RCC 7860 (cell line): Measurements from ENCODE around the gene BACH1.
A peak's percentile ranks its signal among the peaks of the same experiment; 100 is the strongest.

Experiments
- DNase-seq: peaks from one replicate; pipeline ENCODE4 v3.0.0-alpha.2; 2015; ENCODE audit warnings: low spot score
- FAIRE-seq: peaks from 2 replicates; lab custom pipeline; 2012; peaks lifted over from hg19 to GRCh38; lab: Jason Lieb, UNC

Gene BACH1

DNA sequence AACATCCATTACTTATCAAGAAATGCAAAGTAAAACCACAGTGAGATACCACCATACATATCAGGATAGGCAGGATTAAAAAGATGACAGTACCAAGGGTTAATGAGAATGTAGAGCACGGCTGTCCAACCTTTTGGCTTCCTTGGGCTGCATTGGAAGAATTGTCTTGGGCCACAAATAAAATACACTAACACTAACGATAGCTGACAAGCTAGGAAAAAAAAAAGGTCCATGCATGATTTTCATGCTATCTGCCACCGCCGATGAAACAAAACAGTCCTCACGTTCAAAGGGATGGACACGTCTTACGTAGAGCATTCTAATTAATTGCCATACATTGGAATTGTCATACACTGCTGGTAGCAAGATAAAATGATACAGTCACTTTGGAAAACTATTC lies 14.3 kb downstream of the BACH1 start:
- no peak for FAIRE-seq

DNA sequence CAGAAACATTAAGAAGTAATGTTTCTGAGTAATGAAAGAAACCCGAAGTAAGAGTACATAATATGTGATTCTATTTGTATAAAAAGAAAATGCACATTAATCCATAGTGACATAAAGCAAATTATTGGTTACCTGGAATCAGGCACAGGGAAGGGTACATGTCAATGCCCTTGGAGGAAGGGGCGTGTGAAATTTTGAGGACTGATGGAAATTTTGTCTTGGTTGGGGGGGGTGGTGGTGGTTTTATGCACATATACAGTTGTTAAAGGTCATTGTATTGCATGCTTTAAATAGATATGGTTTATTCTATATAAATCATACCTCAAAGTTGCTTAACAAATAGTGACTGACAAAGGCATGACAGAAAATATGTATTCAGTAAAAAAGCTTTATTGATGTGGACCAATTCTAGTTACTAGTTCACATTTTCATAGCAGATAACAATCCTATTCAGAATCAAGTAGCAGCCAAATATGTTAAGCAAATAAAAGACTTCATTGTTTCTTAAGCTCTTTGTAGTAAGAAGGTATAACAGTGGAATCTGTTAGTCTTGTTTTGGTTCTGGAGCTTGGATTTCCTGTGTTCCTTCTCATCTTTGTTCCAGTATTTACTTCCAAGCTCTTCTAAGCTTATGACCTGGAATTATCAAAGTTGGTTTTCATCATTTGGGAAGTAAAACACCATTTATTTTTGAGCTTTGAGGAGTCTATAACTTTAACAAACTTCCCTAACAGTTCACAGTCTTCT lies 15.1 kb downstream of the BACH1 start:
- DNase-seq (no peak), FAIRE-seq (no peak)

More for the DNA sequence above, 14.3 kb downstream of the BACH1 start:
- DNase-seq, result no peak

DNA sequence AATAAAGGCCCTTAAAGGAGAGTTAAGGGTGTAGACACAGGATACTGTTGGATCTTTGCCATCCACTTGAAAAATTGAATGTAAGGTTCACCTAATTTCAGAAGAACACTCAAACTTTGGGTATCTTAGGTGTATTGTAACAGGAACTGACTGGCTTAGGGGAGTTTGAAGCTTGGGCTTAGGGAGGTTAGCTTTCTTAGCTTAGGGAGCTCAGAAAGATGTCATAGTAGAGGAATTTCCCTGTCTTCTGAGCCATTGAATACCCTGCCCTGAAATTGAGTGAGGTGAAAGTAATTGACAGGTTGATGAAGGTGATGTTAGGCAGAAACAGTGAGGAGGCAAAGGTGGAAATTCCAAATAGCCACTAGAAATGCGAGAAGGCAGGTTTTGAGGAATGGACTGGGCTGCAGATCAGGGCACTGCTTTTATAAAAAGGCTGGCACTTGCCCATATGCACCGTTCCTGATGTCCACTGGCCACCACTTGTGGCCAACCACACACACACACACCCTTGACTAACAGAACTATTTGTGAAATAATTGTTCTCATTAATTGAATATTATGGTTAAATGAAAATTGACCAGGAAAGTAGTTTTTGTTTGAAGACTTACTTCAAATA lies 16.5 kb downstream of the BACH1 start:
- FAIRE-seq, result no peak
- no peak for DNase-seq

DNA sequence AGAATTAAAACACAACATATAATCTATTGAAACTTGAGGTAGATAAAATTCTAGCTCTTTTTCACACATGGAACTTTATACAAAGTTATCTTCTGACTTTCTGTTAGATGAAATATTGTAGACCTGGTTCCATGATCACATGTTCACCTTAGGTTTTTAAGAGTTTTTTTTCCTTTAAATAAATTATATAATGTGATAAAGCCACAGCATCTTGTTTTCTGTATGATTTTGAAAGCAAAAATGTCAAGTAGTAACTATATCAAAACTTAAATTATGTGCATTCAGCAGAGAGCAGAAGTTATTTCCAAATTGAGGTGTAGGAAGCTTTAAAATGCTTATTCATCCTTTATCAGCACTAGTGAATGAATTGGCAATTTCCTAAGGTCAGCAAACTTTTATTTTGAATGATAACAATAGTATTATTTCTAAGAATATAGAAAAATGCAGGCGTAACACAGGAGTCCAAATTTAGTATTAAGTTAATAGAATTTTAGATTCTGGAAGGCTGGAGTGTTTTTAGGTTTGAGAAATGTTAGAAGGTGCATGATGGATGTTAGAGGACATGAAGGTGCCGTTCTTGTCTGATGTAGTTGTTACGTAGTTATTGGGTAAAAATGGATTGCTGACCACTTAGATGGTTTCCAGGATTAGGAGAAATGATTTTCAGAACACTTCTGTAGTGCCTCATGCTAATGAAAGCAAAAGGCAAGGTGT lies 17.5 kb downstream of the BACH1 start:
- DNase-seq, result no peak
- FAIRE-seq, result no peak

DNA sequence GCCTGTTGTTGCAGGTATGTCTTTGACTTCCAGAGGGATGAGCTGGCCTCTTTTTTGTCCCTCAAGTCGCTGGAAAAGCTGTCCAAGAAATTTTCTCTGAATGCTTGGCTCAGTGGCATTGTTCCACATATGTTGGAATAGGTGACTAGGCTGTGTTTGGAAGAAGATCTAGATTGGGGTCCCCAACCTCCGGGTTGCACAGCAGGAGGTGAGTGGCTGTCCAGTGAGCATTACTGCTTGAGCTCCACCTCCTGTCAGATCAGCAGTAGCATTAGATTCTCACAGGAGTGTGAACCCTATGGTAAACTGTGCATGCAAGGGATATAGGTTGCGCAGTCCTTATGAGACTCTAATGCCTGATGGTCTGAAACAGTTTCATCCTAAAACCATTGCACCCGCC lies 18.1 kb downstream of the BACH1 start:
- FAIRE-seq, result no peak
- DNase-seq, result no peak

DNA sequence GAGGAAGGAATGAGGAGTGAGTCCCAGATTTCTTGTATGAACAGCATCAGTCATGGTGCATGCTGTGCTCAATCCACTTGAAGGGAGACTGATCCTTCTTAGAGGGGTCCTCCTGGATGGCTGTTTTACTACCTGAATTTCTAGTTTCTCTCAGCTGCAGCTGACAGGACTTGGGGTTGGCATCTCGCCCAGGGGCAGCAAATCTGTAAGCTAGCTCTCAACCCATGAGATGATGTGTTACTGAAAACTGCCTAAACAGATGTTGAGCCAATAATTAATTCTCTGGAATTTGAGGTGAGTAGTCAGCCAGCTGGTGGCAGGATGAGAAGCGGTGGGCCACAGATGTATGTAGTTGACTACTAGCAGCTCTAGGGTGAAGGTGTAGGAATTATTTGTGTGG lies 19.6 kb downstream of the BACH1 start:
- FAIRE-seq, result no peak
- DNase-seq, result no peak

DNA sequence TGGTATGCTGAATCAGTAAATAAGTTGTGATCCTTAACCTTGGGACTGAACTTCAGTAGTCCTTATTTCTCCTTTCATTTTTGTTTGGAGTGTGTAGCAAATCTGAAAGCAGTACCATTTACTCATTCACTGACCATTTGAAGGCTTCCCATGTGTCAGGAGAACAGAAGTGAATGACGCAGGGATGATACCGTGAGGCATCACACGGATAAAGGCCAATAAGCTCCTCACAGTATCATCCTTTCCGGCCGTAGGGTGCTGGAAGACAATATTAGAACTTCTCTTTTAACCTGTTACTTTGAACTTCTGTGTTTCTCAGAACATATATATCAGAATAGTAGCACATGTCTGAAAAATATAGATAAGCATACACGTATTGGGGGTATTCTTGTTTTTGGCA lies 21.3 kb downstream of the BACH1 start:
- FAIRE-seq (no peak), DNase-seq (no peak)

DNA sequence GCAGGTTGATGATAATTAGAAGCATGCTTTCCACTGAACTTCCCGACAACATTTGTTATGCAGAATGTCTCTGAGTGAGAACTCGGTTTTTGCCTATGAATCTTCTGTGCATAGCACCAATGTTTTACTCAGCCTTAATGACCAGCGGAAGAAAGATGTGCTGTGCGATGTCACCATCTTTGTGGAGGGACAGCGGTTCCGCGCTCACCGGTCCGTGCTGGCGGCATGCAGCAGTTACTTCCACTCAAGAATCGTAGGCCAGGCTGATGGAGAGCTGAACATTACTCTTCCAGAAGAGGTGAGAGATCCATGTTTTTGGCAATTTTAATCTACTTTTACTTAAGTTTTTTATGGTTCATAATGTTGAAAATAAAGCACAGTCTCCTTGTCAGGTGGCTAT lies 22.5 kb downstream of the BACH1 start:
- FAIRE-seq, result no peak

DNA sequence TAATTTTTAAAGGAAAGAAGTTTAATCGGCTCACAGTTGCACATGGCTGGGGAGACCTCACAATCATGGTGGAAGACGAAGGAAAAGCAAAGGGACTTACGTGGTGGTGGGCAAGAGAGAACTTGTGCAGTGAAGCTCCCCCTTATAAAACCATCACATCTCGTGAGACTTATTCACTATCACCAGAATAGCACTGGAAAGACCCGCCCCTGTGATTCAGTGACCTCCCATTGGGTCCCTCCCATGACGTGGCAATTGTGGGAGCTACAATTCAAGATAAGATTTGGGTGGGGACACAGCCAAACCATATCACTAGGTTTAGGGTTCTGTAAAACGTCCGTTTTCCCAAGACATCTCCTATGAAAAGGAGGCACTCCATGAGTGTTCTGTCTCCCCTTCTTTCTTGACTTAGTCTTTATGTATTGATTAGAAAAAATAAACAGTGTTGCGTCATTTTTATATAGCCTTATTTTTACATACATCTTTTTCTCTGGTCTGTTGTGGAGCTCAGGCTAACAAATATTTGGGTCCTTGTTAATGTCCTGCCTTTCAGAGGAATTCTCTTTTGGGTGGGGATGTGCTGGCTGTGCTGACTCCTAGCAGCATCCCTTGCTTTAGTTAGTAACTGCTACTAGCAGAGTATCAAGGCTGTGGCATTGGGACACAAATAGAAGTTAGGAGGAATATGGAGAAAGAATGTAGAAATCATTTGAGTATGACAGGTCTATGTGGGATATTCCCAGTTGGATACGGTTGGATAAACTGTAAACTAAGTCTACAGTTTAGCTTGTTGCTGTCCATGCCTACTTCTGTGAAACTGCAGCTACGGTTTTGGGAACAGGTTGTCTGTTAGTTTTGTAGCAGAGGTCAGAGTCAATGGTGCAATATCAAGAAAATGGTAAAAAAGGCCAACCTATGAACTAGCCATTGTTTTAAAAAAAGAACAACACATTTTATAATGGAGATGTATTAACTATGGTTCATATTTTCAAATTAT lies 23.5 kb downstream of the BACH1 start:
- DNase-seq (peak; percentile 13), FAIRE-seq (no peak)

More for the DNA sequence above, 22.5 kb downstream of the BACH1 start:
- DNase-seq, result no peak

DNA sequence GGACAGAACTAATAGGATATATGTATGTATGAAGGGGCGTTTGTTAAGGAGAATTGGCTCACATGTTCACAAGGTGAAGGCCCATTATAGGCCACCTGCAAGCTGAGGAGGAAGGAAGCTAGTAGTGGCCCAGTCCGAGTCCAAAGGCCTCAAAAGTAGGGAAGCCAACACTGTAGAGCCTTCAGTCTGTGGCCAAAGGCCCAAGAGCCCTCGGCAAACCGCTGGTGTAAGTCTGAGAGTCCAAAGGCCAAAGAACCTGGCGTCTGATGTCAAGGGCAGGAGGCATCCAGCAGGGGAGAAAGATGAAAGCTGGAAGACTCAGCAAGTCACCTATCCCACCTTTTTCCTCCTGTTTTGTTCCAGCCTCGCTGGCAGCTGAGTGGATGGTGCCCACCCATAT lies 24.5 kb downstream of the BACH1 start:
- FAIRE-seq (no peak), DNase-seq (no peak)

DNA sequence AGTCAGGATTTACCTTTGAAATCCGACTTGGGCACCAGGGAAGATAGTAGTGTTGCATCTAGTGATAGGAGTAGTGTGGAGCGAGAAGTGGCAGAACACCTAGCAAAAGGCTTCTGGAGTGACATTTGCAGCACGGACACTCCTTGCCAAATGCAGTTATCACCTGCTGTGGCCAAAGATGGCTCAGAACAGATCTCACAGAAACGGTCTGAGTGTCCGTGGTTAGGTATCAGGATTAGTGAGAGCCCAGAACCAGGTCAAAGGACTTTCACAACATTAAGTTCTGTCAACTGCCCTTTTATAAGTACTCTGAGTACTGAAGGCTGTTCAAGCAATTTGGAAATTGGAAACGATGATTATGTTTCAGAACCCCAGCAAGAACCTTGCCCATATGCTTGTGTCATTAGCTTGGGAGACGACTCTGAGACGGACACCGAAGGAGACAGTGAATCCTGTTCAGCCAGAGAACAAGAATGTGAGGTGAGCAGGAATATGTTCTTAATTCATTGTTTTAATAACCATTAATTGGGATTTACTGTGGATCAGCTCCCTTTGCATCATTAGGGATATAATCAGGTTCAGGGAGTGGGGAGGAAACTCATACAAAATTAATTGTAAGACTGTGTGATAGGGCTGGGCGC lies 28.3 kb downstream of the BACH1 start:
- no peak for FAIRE-seq
- no peak for DNase-seq

DNA sequence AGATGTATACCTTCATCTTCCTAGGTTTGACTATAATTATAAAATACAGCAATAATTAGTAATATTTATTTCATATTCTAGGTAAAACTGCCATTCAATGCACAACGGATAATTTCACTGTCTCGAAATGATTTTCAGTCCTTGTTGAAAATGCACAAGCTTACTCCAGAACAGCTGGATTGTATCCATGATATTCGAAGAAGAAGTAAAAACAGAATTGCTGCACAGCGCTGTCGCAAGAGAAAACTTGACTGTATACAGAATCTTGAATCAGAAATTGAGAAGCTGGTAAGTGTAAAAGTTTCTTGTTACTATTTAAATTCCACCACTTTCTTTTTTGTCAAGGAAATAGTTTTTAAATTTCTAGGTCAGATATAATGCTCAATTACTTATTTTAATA lies 30.7 kb downstream of the BACH1 start:
- DNase-seq, result no peak
- FAIRE-seq, result no peak

DNA sequence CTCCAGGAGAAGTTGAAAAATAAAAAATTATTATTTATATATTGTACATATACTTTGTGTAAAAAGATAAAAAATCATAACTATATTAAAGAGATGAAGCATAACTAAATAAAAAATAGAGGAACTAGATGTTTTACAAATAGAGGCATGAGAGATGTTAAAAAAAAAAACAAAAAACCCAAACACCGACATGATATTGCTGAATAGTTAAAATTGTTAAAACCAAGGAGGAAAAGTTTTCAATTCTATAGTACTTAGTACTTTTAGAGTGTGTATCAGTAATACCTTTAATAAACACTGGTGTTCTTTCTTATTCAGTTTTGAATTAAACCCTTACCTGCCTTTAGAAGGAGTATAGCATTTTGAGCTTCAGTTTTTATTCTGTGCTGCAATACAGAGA lies 32.1 kb downstream of the BACH1 start:
- FAIRE-seq (no peak), DNase-seq (no peak)

DNA sequence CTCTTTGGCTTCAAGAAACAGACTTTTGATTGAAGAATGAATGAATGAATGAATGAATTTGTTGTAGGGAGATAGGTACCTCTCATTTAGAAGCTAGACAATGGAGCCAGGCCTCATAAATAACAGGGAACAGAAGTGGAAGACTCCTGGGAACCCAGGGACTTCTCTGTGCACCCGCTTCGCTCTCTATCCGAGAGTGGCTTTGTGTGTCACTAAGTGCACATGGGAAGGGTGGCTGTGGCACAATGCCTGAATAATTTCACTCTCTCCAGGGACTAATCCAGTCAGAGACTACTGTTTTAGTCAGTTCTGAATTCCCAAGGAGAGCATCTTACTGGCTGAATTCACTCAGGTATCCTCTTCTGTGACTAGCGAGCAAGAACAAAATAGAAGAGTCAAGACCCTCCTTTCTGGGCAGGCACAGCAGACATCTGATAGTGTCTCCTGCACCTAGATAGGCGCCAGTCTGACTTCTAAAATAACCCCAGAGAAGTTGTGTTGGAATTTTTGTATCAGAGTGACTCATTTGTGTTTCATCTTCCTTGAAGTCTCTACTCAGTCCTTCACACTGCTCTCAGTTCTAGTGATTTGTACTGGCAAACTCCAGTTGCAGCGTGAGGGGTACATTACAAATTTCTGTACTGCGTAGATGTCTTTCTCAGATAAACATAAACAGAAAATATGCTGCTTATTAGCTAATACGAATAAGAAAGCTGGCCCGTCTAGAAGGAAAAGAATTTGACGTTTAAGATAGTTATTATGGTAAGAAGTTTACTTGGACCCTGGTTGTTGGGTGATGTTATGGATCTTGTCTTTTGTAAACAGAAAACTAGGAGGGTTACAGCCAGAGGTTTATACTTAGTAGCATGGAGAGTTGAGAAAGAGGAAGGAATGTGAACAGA lies 34.0 kb downstream of the BACH1 start:
- DNase-seq (peak; percentile 82), FAIRE-seq (peak; percentile 87)

DNA sequence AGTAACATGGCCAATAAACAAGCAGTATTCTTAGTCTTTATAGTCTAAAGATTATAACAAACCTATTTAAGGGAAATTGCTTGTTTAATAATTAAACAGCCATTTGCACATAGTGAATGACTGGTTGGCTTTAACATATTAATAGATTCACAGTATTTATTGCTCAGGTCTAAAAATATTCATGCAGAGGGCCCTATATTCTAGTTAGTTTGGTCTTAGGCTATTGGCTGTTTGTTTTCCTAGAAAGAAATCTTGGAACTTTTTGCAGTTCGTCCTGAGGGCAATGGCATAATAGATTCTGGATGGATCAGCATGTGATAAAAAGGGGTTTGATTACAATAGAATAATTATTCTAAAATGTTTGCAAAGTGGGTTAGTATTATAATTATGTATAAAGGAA lies 34.7 kb downstream of the BACH1 start:
- peak; percentile 42 for FAIRE-seq

DNA sequence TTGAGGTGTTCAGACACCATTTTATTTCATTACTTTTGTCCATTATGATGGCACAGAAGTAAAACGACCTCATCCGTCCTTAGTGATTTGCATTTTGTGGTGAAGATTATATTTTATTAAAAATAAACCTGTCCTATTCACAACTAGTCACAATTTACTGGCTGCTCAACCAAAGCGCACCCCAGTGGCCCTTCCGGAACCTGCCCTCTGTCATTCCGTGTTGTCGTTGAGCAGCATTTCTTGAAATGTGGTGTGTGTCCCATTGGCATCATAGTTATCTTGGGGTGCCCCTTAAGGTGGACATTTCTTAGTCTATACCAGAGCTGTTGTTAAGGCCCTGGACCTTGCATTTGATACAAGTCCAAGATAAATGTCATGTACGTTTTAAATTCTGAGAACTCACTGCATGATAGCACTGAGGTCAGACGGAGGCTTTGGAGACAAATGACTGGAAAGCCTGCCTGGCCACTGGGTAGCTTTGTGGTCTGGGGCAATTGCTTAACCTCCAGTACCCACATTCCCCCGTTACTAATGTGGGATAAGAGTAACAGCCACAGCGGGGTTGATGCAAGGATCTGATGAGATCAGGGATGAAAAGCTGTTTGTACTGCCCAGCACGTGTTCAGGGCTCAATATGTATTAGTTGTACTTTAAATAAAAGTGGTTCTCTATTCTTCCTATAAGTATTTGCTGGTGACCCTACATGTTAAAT lies 36.2 kb downstream of the BACH1 start:
- peak; percentile 89 for FAIRE-seq
- peak; percentile 76 for DNase-seq

More for the DNA sequence above, 34.7 kb downstream of the BACH1 start:
- DNase-seq, result no peak

DNA sequence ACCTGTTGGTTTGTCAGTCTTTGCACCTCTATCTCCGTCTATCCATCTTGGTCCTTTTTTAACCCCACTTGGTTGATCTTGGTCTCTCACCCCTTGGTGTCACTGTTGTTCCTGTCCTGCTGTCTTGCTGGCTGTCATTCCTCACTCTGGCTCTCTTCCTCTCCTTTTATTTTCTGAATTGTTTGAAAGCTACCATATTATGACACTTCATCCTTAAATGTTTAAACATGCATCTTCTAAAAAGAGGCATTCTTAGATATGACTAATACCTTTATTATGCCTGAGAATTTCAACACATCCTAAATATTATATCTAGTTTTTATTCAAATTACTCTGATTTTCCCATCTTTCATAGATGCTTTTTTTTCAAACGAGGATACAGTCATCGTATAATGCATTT lies 37.0 kb downstream of the BACH1 start:
- FAIRE-seq, result peak; percentile 53

DNA sequence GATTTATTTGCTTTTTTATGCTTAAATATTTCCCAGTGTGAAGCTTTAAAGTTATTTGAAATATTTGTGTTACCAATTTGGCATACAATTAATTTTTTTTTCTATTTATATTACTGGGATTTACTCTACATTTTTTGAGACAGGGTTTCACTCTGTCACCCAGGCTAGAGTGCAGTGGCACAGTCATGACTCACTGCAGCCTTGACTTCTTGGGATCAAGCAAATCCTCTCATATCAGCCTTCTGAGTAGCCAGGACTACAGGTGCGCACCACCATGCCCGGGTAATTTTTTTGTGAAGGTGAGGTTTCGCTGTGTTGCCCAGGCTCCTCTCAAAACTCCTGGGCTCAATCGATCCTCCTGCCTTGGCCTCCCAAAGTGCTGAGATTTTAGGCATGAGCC lies 39.5 kb downstream of the BACH1 start:
- FAIRE-seq (no peak), DNase-seq (no peak)

More for the DNA sequence above, 37.0 kb downstream of the BACH1 start:
- DNase-seq, result no peak

DNA sequence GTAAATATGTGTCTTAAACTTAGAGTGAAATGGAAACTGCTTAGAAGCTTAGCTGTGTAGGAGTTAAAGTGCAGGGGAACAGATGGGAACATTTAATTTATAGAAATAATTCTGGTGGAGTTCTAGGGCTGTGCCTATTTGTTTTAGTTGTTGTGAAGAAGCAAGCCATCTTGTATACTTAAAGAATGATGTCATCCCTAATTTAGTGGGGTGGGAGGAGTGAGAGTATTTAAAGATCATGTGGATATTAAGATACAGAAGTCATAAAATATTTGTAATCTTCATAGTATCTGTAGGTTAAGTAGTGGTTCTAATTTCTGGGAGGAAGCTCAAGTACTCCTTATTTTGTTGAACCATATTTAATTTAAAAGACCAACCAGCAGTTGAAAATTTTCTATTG lies 41.5 kb downstream of the BACH1 start:
- DNase-seq (no peak), FAIRE-seq (no peak)
